IgD-negative memory B cell (primary cell): Measurements from ENCODE around the gene ATP2A3. TPM values are rescaled to one million over a fixed set of nuclear protein-coding genes. Genes with fewer than 3 reads are reported as not detected.

Experiments
- polyA plus RNA-seq: library from polyadenylated mRNA; unstranded; fragments of 300-500 nt; fragmentation: Illumina TruSeq; gene quantifications from one replicate; pipeline ENCODE4 v1.2.3, GENCODE V29; 2021

The ATP2A3 gene
- polyA plus RNA-seq, 1 donor from 2014 or later: 155 TPM

Other genes with a start within 250 kb of the ATP2A3 start
- 0.34 TPM for gene HASPIN, start 240.5 kb downstream of the ATP2A3 start, polyA plus RNA-seq
- gene ITGAE, start 163.2 kb downstream of the ATP2A3 start, polyA plus RNA-seq: 125 TPM
- gene NCBP3, start 118.2 kb downstream of the ATP2A3 start, polyA plus RNA-seq: 12.5 TPM
- gene CAMKK1, start 71.4 kb downstream of the ATP2A3 start, polyA plus RNA-seq: 0.53 TPM
- gene P2RX1, start 48.0 kb downstream of the ATP2A3 start, polyA plus RNA-seq: 2.4 TPM
- gene ZZEF1, start 178.6 kb upstream of the ATP2A3 start, polyA plus RNA-seq: 5.2 TPM
- 14.1 TPM for gene CYB5D2, start 178.8 kb upstream of the ATP2A3 start, polyA plus RNA-seq